SHP77 (cell line): ENCODE results near the gene CPT1B.
"Not testable (repeated sequence)": the region's sequence is repeated elsewhere in the genome, so short reads cannot be mapped to it uniquely, and the experiment has no call there.

Experiments used
- DNase-seq, 2 experiments: peaks; one replicate each; lab custom pipeline; 2025; lab: John Stamatoyannopoulos, UW

CPT1B gene

GRCh38 chr22:50577987-50578775 lies at the start of gene CPT1B:
Gene CPT1B, minus strand, starts transcription at chr22:50578427. Its CDS starts 512 bp downstream, at chr22:50577915.
- DNase-seq: no peak

GRCh38 chr22:50626850-50627641 lies 48.8 kb upstream of the CPT1B start:
- DNase-seq: peak in 1 of 2 experiments; percentile 23

- no peak for DNase-seq
These were observed 48.2 kb upstream of the CPT1B start for GRCh38 chr22:50626314-50626849.

GRCh38 chr22:50625568-50626313 lies 47.5 kb upstream of the CPT1B start:
- no peak for DNase-seq

- no peak for DNase-seq
These were observed 46.9 kb upstream of the CPT1B start for GRCh38 chr22:50625131-50625567.

GRCh38 chr22:50624347-50625130 lies 46.3 kb upstream of the CPT1B start:
- DNase-seq: no peak

- peak; percentile 94 to 96 for DNase-seq
These were observed 44.6 kb upstream of the CPT1B start for GRCh38 chr22:50622723-50623327.

- DNase-seq: peak in 1 of 2 experiments; percentile 56
These were observed 43.9 kb upstream of the CPT1B start for GRCh38 chr22:50621948-50622722.

- no peak for DNase-seq
These were observed 43.2 kb upstream of the CPT1B start for GRCh38 chr22:50621356-50621880.

GRCh38 chr22:50620593-50621355 lies 42.5 kb upstream of the CPT1B start:
- peak; percentile 44 to 46 for DNase-seq

- DNase-seq: not testable (repeated sequence)
These were observed 36.1 kb upstream of the CPT1B start for GRCh38 chr22:50614296-50614695.

- peak; percentile 77 to 92 for DNase-seq
These were observed 35.2 kb upstream of the CPT1B start for GRCh38 chr22:50613291-50613981.

GRCh38 chr22:50612528-50613221 lies 34.4 kb upstream of the CPT1B start:
- peak; percentile 37 to 38 for DNase-seq

GRCh38 chr22:50612168-50612527 lies 33.9 kb upstream of the CPT1B start:
- no peak for DNase-seq

- no peak for DNase-seq
These were observed 33.3 kb upstream of the CPT1B start for GRCh38 chr22:50611341-50612060.

- DNase-seq: no peak
These were observed 32.4 kb upstream of the CPT1B start for GRCh38 chr22:50610581-50610980.

GRCh38 chr22:50610041-50610451 lies 31.8 kb upstream of the CPT1B start:
- DNase-seq: no peak
